ENCODE data around the gene NT5DC2. TPM values are rescaled to one million over a fixed set of nuclear protein-coding genes. Genes with fewer than 3 reads are reported as not detected.

Gene NT5DC2
- total RNA-seq, 1 donor from 2014 or later = 309 TPM

- H3K9me3 Mint-ChIP-seq (ENCODE audit: low read depth) = no peaks in the 10 kb centered on the region
- TF ChIP-seq CTCF (IDR thresholded peaks at IDR 0.05) = no peak
- no peaks in the 10 kb centered on the region for H3K27me3 Mint-ChIP-seq (ENCODE audit: low read depth)
- peaks cover 35% of the 10 kb centered on the region for H3K36me3 Mint-ChIP-seq (ENCODE audit: low read depth)
- H3K4me1 Mint-ChIP-seq (ENCODE audit: low read depth) = peaks cover 9% of the 10 kb centered on the region
- DNase-seq (ENCODE audit: low spot score) = no peak
- H3K27ac Mint-ChIP-seq (ENCODE audit: unreplicated experiment) = no peak overlapping the region
- no peak overlapping the region for H3K4me3 Mint-ChIP-seq (ENCODE audit: unreplicated experiment)
Measured at GRCh38 chr3:52488746-52489145, 44.9 kb downstream of the NT5DC2 start.

GRCh38 chr3:52487788-52488691 is 45.6 kb downstream of the NT5DC2 start:
- Mint-ChIP-seq H3K36me3 (ENCODE audit: low read depth) (peaks cover 37% of the 10 kb centered on the region), H3K4me3 (ENCODE audit: unreplicated experiment) (no peak overlapping the region), H3K27me3 (ENCODE audit: low read depth) (no peaks in the 10 kb centered on the region), H3K9me3 (ENCODE audit: low read depth) (no peaks in the 10 kb centered on the region), H3K27ac (ENCODE audit: unreplicated experiment) (no peak overlapping the region), H3K4me1 (ENCODE audit: low read depth) (peaks cover 16% of the 10 kb centered on the region)
- no peak for DNase-seq (ENCODE audit: low spot score)
- no peak for TF ChIP-seq CTCF (IDR thresholded peaks at IDR 0.05)

- no peak for TF ChIP-seq CTCF (IDR thresholded peaks at IDR 0.05)
- H3K27me3 Mint-ChIP-seq (ENCODE audit: low read depth) = no peaks in the 10 kb centered on the region
- H3K9me3 Mint-ChIP-seq (ENCODE audit: low read depth) = no peaks in the 10 kb centered on the region
- no peak overlapping the region for H3K27ac Mint-ChIP-seq (ENCODE audit: unreplicated experiment)
- no peak for DNase-seq (ENCODE audit: low spot score)
- no peak overlapping the region for H3K4me3 Mint-ChIP-seq (ENCODE audit: unreplicated experiment)
- peaks cover 35% of the 10 kb centered on the region for H3K36me3 Mint-ChIP-seq (ENCODE audit: low read depth)
- H3K4me1 Mint-ChIP-seq (ENCODE audit: low read depth) = peaks cover 23% of the 10 kb centered on the region
Measured at GRCh38 chr3:52487050-52487787, 46.4 kb downstream of the NT5DC2 start.

- no peak for DNase-seq (ENCODE audit: low spot score)
- H3K27ac Mint-ChIP-seq (ENCODE audit: unreplicated experiment) = no peak overlapping the region
- H3K36me3 Mint-ChIP-seq (ENCODE audit: low read depth) = peaks cover 31% of the 10 kb centered on the region
- H3K4me3 Mint-ChIP-seq (ENCODE audit: unreplicated experiment) = no peak overlapping the region
- no peaks in the 10 kb centered on the region for H3K27me3 Mint-ChIP-seq (ENCODE audit: low read depth)
- no peaks in the 10 kb centered on the region for H3K9me3 Mint-ChIP-seq (ENCODE audit: low read depth)
- TF ChIP-seq CTCF (IDR thresholded peaks at IDR 0.05) = no peak
- peaks cover 19% of the 10 kb centered on the region for H3K4me1 Mint-ChIP-seq (ENCODE audit: low read depth)
Measured at GRCh38 chr3:52484680-52485461, 48.8 kb downstream of the NT5DC2 start.
